H9 (cell line): ENCODE results near the gene CFAP45. TPM values are rescaled to one million over a fixed set of nuclear protein-coding genes. Genes with fewer than 3 reads are reported as not detected.

ENCODE experiments used
- DNase-seq: peaks from one replicate; pipeline ENCODE4 v3.0.0-alpha.2; 2017
- H2AFZ ChIP-seq: one replicate; pipeline ENCODE4 v1.6.1; 2013; ENCODE audit warnings: mild to moderate bottlenecking, low read length, control low read depth, moderate library complexity
- H2AK5ac ChIP-seq: 2 replicates; pipeline ENCODE4 v1.6.1; 2013; ENCODE audit warnings: low read length, control low read depth, mixed read lengths; ENCODE audit not compliant: insufficient read length
- H2BK120ac ChIP-seq: one replicate; pipeline ENCODE4 v1.6.1; 2013; ENCODE audit warnings: low read depth, mild to moderate bottlenecking, low read length, control low read depth, inconsistent platforms; ENCODE audit not compliant: poor library complexity, severe bottlenecking
- H2BK12ac ChIP-seq: 2 replicates; pipeline ENCODE4 v1.6.1; 2013; ENCODE audit warnings: low read length, control low read depth, mixed read lengths, low read depth; ENCODE audit not compliant: insufficient read length
- H2BK15ac ChIP-seq: 2 replicates; pipeline ENCODE4 v1.6.1; 2013; ENCODE audit warnings: low read depth, low read length, control low read depth
- H2BK20ac ChIP-seq: one replicate; pipeline ENCODE4 v1.6.1; 2013; ENCODE audit warnings: low read depth, mild to moderate bottlenecking, low read length, control low read depth, inconsistent platforms; ENCODE audit not compliant: poor library complexity, severe bottlenecking
- H2BK5ac ChIP-seq: 2 replicates; pipeline ENCODE4 v1.6.1; 2013; ENCODE audit warnings: low read length, control low read depth, mixed read lengths; ENCODE audit not compliant: insufficient read length
- H3K14ac ChIP-seq: 2 replicates; pipeline ENCODE4 v1.6.1; 2013; ENCODE audit warnings: low read length, control low read depth; ENCODE audit not compliant: insufficient read depth
- H3K18ac ChIP-seq: 2 replicates; pipeline ENCODE4 v1.6.1; 2013; ENCODE audit warnings: low read depth, mild to moderate bottlenecking, mixed read lengths, low read length, control low read depth; ENCODE audit not compliant: insufficient read length
- H3K23ac ChIP-seq: 2 replicates; pipeline ENCODE4 v1.6.1; 2013; ENCODE audit warnings: low read length, control low read depth, mixed read lengths, low read depth; ENCODE audit not compliant: insufficient read length
- H3K23me2 ChIP-seq: 2 replicates; pipeline ENCODE4 v1.6.1; 2013; ENCODE audit warnings: low read depth, mild to moderate bottlenecking, mixed read lengths, low read length, control low read depth; ENCODE audit not compliant: insufficient read length, poor library complexity, severe bottlenecking
- H3K27ac ChIP-seq: 2 replicates; pipeline ENCODE4 v1.5.1; 2013; ENCODE audit warnings: low read length, control low read depth, mixed read lengths, low read depth; ENCODE audit not compliant: insufficient read length
- H3K27me3 ChIP-seq: 2 replicates; pipeline ENCODE4 v1.6.1; 2013; ENCODE audit warnings: low read length, control low read depth, inconsistent platforms; ENCODE audit not compliant: insufficient read depth
- H3K4ac ChIP-seq: 2 replicates; pipeline ENCODE4 v1.6.1; 2013; ENCODE audit warnings: low read depth, mild to moderate bottlenecking, control low read depth, inconsistent platforms, low read length, moderate library complexity
- H3K4me1 ChIP-seq: 2 replicates; pipeline ENCODE4 v1.6.1; 2013; ENCODE audit warnings: low read length, control low read depth, inconsistent platforms; ENCODE audit not compliant: insufficient read depth
- H3K4me2 ChIP-seq: 2 replicates; pipeline ENCODE4 v1.6.1; 2013; ENCODE audit warnings: low read length, control low read depth, mixed read lengths; ENCODE audit not compliant: insufficient read length, insufficient read depth
- H3K56ac ChIP-seq: 2 replicates; pipeline ENCODE4 v1.6.1; 2013; ENCODE audit warnings: low read depth, mild to moderate bottlenecking, mixed read lengths, low read length, control low read depth; ENCODE audit not compliant: insufficient read length
- H3K79me1 ChIP-seq: 2 replicates; pipeline ENCODE4 v1.6.1; 2013; ENCODE audit warnings: low read depth, mild to moderate bottlenecking, moderate library complexity, low read length, control low read depth, inconsistent platforms; ENCODE audit not compliant: insufficient read depth, poor library complexity, severe bottlenecking
- H3K79me2 ChIP-seq: 2 replicates; pipeline ENCODE4 v1.6.1; 2013; ENCODE audit warnings: low read length, control low read depth, inconsistent platforms; ENCODE audit not compliant: insufficient read depth
- H3K9ac ChIP-seq: 2 replicates; pipeline ENCODE4 v1.6.1; 2013; ENCODE audit warnings: low read length, control low read depth, mixed read lengths; ENCODE audit not compliant: insufficient read length; ENCODE audit errors: extremely low read depth
- H3K9me3 ChIP-seq: one replicate; pipeline ENCODE4 v1.6.1; 2013; ENCODE audit warnings: low read depth, low read length, inconsistent platforms; ENCODE audit not compliant: control insufficient read depth
- H3T11ph ChIP-seq: one replicate; pipeline ENCODE4 v1.6.1; 2013; ENCODE audit warnings: mild to moderate bottlenecking, low read length, control low read depth, inconsistent platforms
- H4K20me1 ChIP-seq: one replicate; pipeline ENCODE4 v1.6.1; 2013; ENCODE audit not compliant: control insufficient read depth, insufficient read length, insufficient read depth
- H4K5ac ChIP-seq: 2 replicates; pipeline ENCODE4 v1.6.1; 2013; ENCODE audit warnings: low read depth, mild to moderate bottlenecking, mixed read lengths, low read length, control low read depth; ENCODE audit not compliant: insufficient read length
- H4K8ac ChIP-seq: replicated peaks from 2 replicates; pipeline ENCODE4 v1.6.1; 2013; ENCODE audit warnings: low read length, control low read depth, mixed read lengths, low read depth; ENCODE audit not compliant: insufficient read length
- H4K91ac ChIP-seq: 2 replicates; pipeline ENCODE4 v1.6.1; 2013; ENCODE audit warnings: low read depth, mild to moderate bottlenecking, moderate library complexity, mixed read lengths, low read length, control low read depth; ENCODE audit not compliant: insufficient read length
- H3K27ac Mint-ChIP-seq, 3 experiments: 2 replicates in 2 of 3; 3 replicates in 1 of 3; pipeline ENCODE4 v1.8.0; 2020 to 2021; ENCODE audit warnings: mixed read lengths in 3 of 3, mild to moderate bottlenecking in 1 of 3, moderate library complexity in 1 of 3
- H3K27me3 Mint-ChIP-seq: 2 replicates; pipeline ENCODE4 v1.8.0; 2021; ENCODE audit warnings: low read depth, mild to moderate bottlenecking, moderate library complexity, mixed read lengths
- H3K36me3 Mint-ChIP-seq, 3 experiments: 2 replicates in 2 of 3; 3 replicates in 1 of 3; pipeline ENCODE4 v1.8.0; 2020 to 2021; ENCODE audit warnings: low read depth in 3 of 3, mixed read lengths in 3 of 3; ENCODE audit not compliant: insufficient read depth in 1 of 3
- H3K4me1 Mint-ChIP-seq, 2 experiments: 2 replicates each; pipeline ENCODE4 v1.8.0; 2020; ENCODE audit warnings: mixed read lengths in 2 of 2
- H3K4me3 Mint-ChIP-seq, 2 experiments: 2 replicates in 1 of 2; 3 replicates in 1 of 2; pipeline ENCODE4 v1.8.0; 2020 to 2021; ENCODE audit warnings: mild to moderate bottlenecking in 2 of 2, mixed read lengths in 2 of 2, moderate library complexity in 1 of 2
- H3K9me3 Mint-ChIP-seq, 2 experiments: 2 replicates in 1 of 2; 3 replicates in 1 of 2; pipeline ENCODE4 v1.8.0; 2020; ENCODE audit warnings: mild to moderate bottlenecking in 2 of 2, mixed read lengths in 2 of 2, moderate library complexity in 1 of 2
- CTCF ChIP-seq: fragments of 200-600 bp; sonication (generic); conservative IDR thresholded peaks from 3 replicates; pipeline ENCODE4 v1.8.0; 2021; ENCODE audit warnings: antibody characterized with exemption, mild to moderate bottlenecking
- WGBS: extraction: QIAGEN DNeasy Blood & Tissue Kit; methylation state at CpG from one replicate; pipeline ENCODE4 v1.1.7; 2013; ENCODE audit warnings: missing lambda C conversion rate, low lambda C conversion rate, mixed read lengths; ENCODE audit not compliant: insufficient read length; ENCODE audit errors: extremely low coverage; 5-methylcytosine and 5-hydroxymethylcytosine counted together
- total RNA-seq: library from RNA; stranded (reverse); gene quantifications from 2 replicates; pipeline ENCODE4 v1.2.1, GENCODE V29; 2021

CFAP45 gene
- total RNA-seq, 1 experiment from 2014 or later: 0.85 TPM

- Histone ChIP-seq H4K91ac (no peak overlapping the region), H3K18ac (no peak overlapping the region), H2BK20ac (no peak overlapping the region), H2BK12ac (no peak overlapping the region), H3K14ac (no peak overlapping the region), H3T11ph (no peak overlapping the region), H2BK15ac (no peak overlapping the region), H3K27me3 (no peaks in the 10 kb centered on the region), H3K23me2 (no peaks in the 10 kb centered on the region), H4K5ac (no peak overlapping the region), H3K4me1 (no peaks in the 10 kb centered on the region), H2BK120ac (no peak overlapping the region), H2BK5ac (no peak overlapping the region), H3K56ac (no peak overlapping the region), H4K8ac (no peak overlapping the region), H3K9ac (no peak overlapping the region), H2AFZ (no peak overlapping the region), H2AK5ac (no peak overlapping the region), H3K4me2 (no peak overlapping the region), H4K20me1 (no peaks in the 10 kb centered on the region), H3K27ac (no peak overlapping the region), H3K9me3 (no peaks in the 10 kb centered on the region), H3K79me2 (no peaks in the 10 kb centered on the region), H3K79me1 (no peaks in the 10 kb centered on the region), H3K23ac (no peak overlapping the region), H3K4ac (no peak overlapping the region)
- DNase-seq: no peak
- Mint-ChIP-seq H3K36me3 (no peaks in the 10 kb centered on the region), H3K27me3 (peaks cover 49% of the 10 kb centered on the region), H3K4me1 (peaks cover 13 to 16% of the 10 kb centered on the region in 2 experiments), H3K9me3 (no peaks in the 10 kb centered on the region), H3K27ac (no peak overlapping the region), H3K4me3 (no peak overlapping the region)
- no peak for TF ChIP-seq CTCF
- no CpG with 5 or more reads among the region's 3 CpGs for WGBS
These were observed 74.4 kb downstream of the CFAP45 start for GRCh38 chr1:159825564-159825963.
